Skeletal muscle cell (primary cell): Measurements from ENCODE around the gene TBKBP1.

Experiments
- DNase-seq: peaks from one replicate; pipeline ENCODE4 v3.0.0-alpha.2; 2010; ENCODE audit warnings: low read depth
- H3K4me3 ChIP-seq: 2 replicates; pipeline ENCODE4 v1.5.1; 2011; ENCODE audit warnings: low read depth, mild to moderate bottlenecking, control low read depth, low read length, moderate library complexity

The TBKBP1 gene

GRCh38 chr17:47695429-47696376, 1.7 kb downstream of the TBKBP1 start:
- DNase-seq, result no peak
- peak overlapping the region; percentile 69 for H3K4me3 ChIP-seq

GRCh38 chr17:47696717-47697642, 3.0 kb downstream of the TBKBP1 start:
- no peak for DNase-seq
- H3K4me3 ChIP-seq, result no peak overlapping the region

- no peak overlapping the region for H3K4me3 ChIP-seq
- no peak for DNase-seq
Observed at GRCh38 chr17:47697906-47698711, 4.1 kb downstream of the TBKBP1 start.

- H3K4me3 ChIP-seq, result no peak overlapping the region
- no peak for DNase-seq
Observed at GRCh38 chr17:47698749-47699535, 5.0 kb downstream of the TBKBP1 start.

- no peak overlapping the region for H3K4me3 ChIP-seq
- DNase-seq, result no peak
Observed at GRCh38 chr17:47699536-47699840, 5.5 kb downstream of the TBKBP1 start.

- no peak overlapping the region for H3K4me3 ChIP-seq
- no peak for DNase-seq
Observed at GRCh38 chr17:47700471-47701449, 6.8 kb downstream of the TBKBP1 start.

GRCh38 chr17:47701608-47702007, 7.6 kb downstream of the TBKBP1 start:
- no peak overlapping the region for H3K4me3 ChIP-seq
- no peak for DNase-seq

GRCh38 chr17:47702391-47702995, 8.5 kb downstream of the TBKBP1 start:
- no peak for DNase-seq
- no peak overlapping the region for H3K4me3 ChIP-seq

GRCh38 chr17:47703191-47703591, 9.2 kb downstream of the TBKBP1 start:
- no peak overlapping the region for H3K4me3 ChIP-seq
- no peak for DNase-seq

- H3K4me3 ChIP-seq, result no peak overlapping the region
- no peak for DNase-seq
Observed at GRCh38 chr17:47703671-47704070, 9.7 kb downstream of the TBKBP1 start.

- H3K4me3 ChIP-seq, result no peak overlapping the region
- DNase-seq, result no peak
Observed at GRCh38 chr17:47704116-47704515, 10.2 kb downstream of the TBKBP1 start.

- H3K4me3 ChIP-seq, result no peak overlapping the region
- no peak for DNase-seq
Observed at GRCh38 chr17:47704736-47705135, 10.8 kb downstream of the TBKBP1 start.

GRCh38 chr17:47705536-47706530, 11.9 kb downstream of the TBKBP1 start:
- no peak overlapping the region for H3K4me3 ChIP-seq
- no peak for DNase-seq

GRCh38 chr17:47707056-47707804, 13.3 kb downstream of the TBKBP1 start:
- H3K4me3 ChIP-seq, result no peak overlapping the region
- no peak for DNase-seq

GRCh38 chr17:47707884-47708283, 13.9 kb downstream of the TBKBP1 start:
- no peak overlapping the region for H3K4me3 ChIP-seq
- no peak for DNase-seq
